Body of pancreas (tissue), 4 donors: Measurements from ENCODE around the gene SLC1A2.

Experiments
- CTCF ChIP-seq, 7 experiments: fragments of 450-650 bp in 4 of 7; fragments of 200-600 bp in 3 of 7; sonication (generic) in 3 of 7; IDR thresholded peaks; one replicate each; pipeline ENCODE4 v1.5.1; 2016 to 2019; ENCODE audit warnings: antibody characterized with exemption in 7 of 7
- POLR2A ChIP-seq, 3 donors: fragments of 450-650 bp; IDR thresholded peaks; one replicate each; pipeline ENCODE4 v1.6.1; 2016; ENCODE audit warnings: antibody characterized with exemption in 3 of 3, mild to moderate bottlenecking in 2 of 3

- no peak for TF ChIP-seq POLR2A (IDR thresholded peaks at IDR 0.05)
- no peak for TF ChIP-seq CTCF (IDR thresholded peaks at IDR 0.05)
Observed at GRCh38 chr11:35250192-35250591, 169.2 kb downstream of the SLC1A2 start.
